ENCODE measurements around the gene HEATR5A. TPM values are rescaled to one million over a fixed set of nuclear protein-coding genes. Genes with fewer than 3 reads are reported as not detected.

HEATR5A gene
- total RNA-seq, 2 donors from 2014 or later = 31.7 to 36.4 TPM

- Mint-ChIP-seq H3K27ac (no peak overlapping the region), H3K4me1 (peaks cover 20% of the 10 kb centered on the region), H3K27me3 (ENCODE audit: insufficient read depth) (no peaks in the 10 kb centered on the region), H3K9me3 (no peaks in the 10 kb centered on the region), H3K36me3 (ENCODE audit: low read depth) (peaks cover 6% of the 10 kb centered on the region), H3K4me3 (no peak overlapping the region)
- Histone ChIP-seq H3K4me1 (ENCODE audit: control insufficient read depth, insufficient read depth, low read length) (no peaks in the 10 kb centered on the region), H3K36me3 (ENCODE audit: control insufficient read depth, insufficient read depth, low read length) (no peaks in the 10 kb centered on the region), H3K27me3 (ENCODE audit: control insufficient read depth, insufficient read depth, low read length, poor library complexity, severe bottlenecking) (no peaks in the 10 kb centered on the region), H3K9me3 (ENCODE audit: control insufficient read depth, low read length) (no peaks in the 10 kb centered on the region), H3K4me3 (ENCODE audit: low read length) (no peak overlapping the region), H3K9ac (ENCODE audit: extremely low read depth, low read length, poor library complexity, severe bottlenecking) (no peak overlapping the region), H3K27ac (ENCODE audit: low read depth, low read length) (no peak overlapping the region)
- TF ChIP-seq CTCF (conservative IDR thresholded peaks at IDR 0.05) = no peak
- WGBS, 2 experiments (ENCODE audit: insufficient coverage in 1 of 2, insufficient read length in 1 of 2) = 93% methylated on average over 1 of the region's 1 CpG; no CpG with 5 or more reads in 1 of the 2 experiments
- no peak for DNase-seq
Measured at GRCh38 chr14:31414190-31414833, 6.0 kb downstream of the HEATR5A start.

- no peak overlapping the region for H3K27ac ChIP-seq (ENCODE audit: low read depth, low read length)
- Mint-ChIP-seq H3K36me3 (ENCODE audit: low read depth) (peaks cover 5% of the 10 kb centered on the region), H3K27me3 (ENCODE audit: insufficient read depth) (no peaks in the 10 kb centered on the region), H3K4me1 (peaks cover 10% of the 10 kb centered on the region), H3K9me3 (no peaks in the 10 kb centered on the region), H3K27ac (peak overlapping the region; percentile 76), H3K4me3 (no peak overlapping the region)
- no peak for TF ChIP-seq CTCF (conservative IDR thresholded peaks at IDR 0.05)
- no peak for DNase-seq
- no peak overlapping the region for H3K4me3 ChIP-seq (ENCODE audit: low read length)
- H3K36me3 ChIP-seq (ENCODE audit: control insufficient read depth, insufficient read depth, low read length) = no peaks in the 10 kb centered on the region
- WGBS, 2 experiments (ENCODE audit: insufficient coverage in 1 of 2, insufficient read length in 1 of 2) = 68 to 80% methylated on average over 1 to 2 of the region's 2 CpGs
- no peaks in the 10 kb centered on the region for H3K4me1 ChIP-seq (ENCODE audit: control insufficient read depth, insufficient read depth, low read length)
- no peak overlapping the region for H3K9ac ChIP-seq (ENCODE audit: extremely low read depth, low read length, poor library complexity, severe bottlenecking)
- no peaks in the 10 kb centered on the region for H3K27me3 ChIP-seq (ENCODE audit: control insufficient read depth, insufficient read depth, low read length, poor library complexity, severe bottlenecking)
- no peaks in the 10 kb centered on the region for H3K9me3 ChIP-seq (ENCODE audit: control insufficient read depth, low read length)
Measured at GRCh38 chr14:31411218-31411727, 9.1 kb downstream of the HEATR5A start.

GRCh38 chr14:31410048-31410650, 10.2 kb downstream of the HEATR5A start:
- no peak overlapping the region for H3K9ac ChIP-seq (ENCODE audit: extremely low read depth, low read length, poor library complexity, severe bottlenecking)
- peaks cover 15% of the 10 kb centered on the region for H3K4me1 Mint-ChIP-seq
- H3K27me3 ChIP-seq (ENCODE audit: control insufficient read depth, insufficient read depth, low read length, poor library complexity, severe bottlenecking) = no peaks in the 10 kb centered on the region
- H3K4me3 Mint-ChIP-seq = no peak overlapping the region
- H3K36me3 ChIP-seq (ENCODE audit: control insufficient read depth, insufficient read depth, low read length) = no peaks in the 10 kb centered on the region
- H3K4me3 ChIP-seq (ENCODE audit: low read length) = no peak overlapping the region
- DNase-seq = no peak
- H3K27ac Mint-ChIP-seq = peak overlapping the region; percentile 81
- H3K4me1 ChIP-seq (ENCODE audit: control insufficient read depth, insufficient read depth, low read length) = no peaks in the 10 kb centered on the region
- peaks cover 5% of the 10 kb centered on the region for H3K36me3 Mint-ChIP-seq (ENCODE audit: low read depth)
- no peaks in the 10 kb centered on the region for H3K27me3 Mint-ChIP-seq (ENCODE audit: insufficient read depth)
- H3K9me3 ChIP-seq (ENCODE audit: control insufficient read depth, low read length) = no peaks in the 10 kb centered on the region
- H3K9me3 Mint-ChIP-seq = no peaks in the 10 kb centered on the region
- H3K27ac ChIP-seq (ENCODE audit: low read depth, low read length) = no peak overlapping the region
- TF ChIP-seq CTCF (conservative IDR thresholded peaks at IDR 0.05) = no peak
- 91 to 100% methylated on average over 2 to 3 of the region's 3 CpGs for WGBS, 2 experiments (ENCODE audit: insufficient coverage in 1 of 2, insufficient read length in 1 of 2)

Measured in endodermal cell (in vitro differentiated cells).